H1 (cell line): Measurements from ENCODE around the gene GP1BB.

Source experiments
- CHD2 ChIP-seq: IDR thresholded peaks from 2 replicates; pipeline ENCODE4 v1.6.1; 2012; ENCODE audit warnings: low read length, improper control_type of control experiment
- E2F6 ChIP-seq: IDR thresholded peaks from 2 replicates; pipeline ENCODE4 v1.6.1; 2012; ENCODE audit warnings: inconsistent platforms
- EZH2 ChIP-seq: fragments of 200-600 bp; sonication (generic); IDR thresholded peaks from 2 replicates; pipeline ENCODE4 v1.7.1; 2012; ENCODE audit warnings: low read depth, mild to moderate bottlenecking, moderate library complexity, low read length, inconsistent platforms; ENCODE audit not compliant: severe bottlenecking
- POLR2A ChIP-seq, 2 experiments: IDR thresholded peaks; 1 replicate in 1 of 2; 2 replicates in 1 of 2; pipeline ENCODE4 v1.6.1; 2011; ENCODE audit warnings: low read depth in 2 of 2, low read length in 2 of 2, mild to moderate bottlenecking in 2 of 2; ENCODE audit errors: control extremely low read depth in 1 of 2
- POLR2AphosphoS5 ChIP-seq: IDR thresholded peaks from 2 replicates; pipeline ENCODE4 v1.6.1; 2011; ENCODE audit warnings: low read depth, low read length
- SIN3A ChIP-seq, 2 experiments: IDR thresholded peaks in 1 of 2; conservative IDR thresholded peaks in 1 of 2; 2 replicates each; pipeline ENCODE4 v1.6.1; 2011 to 2012; ENCODE audit warnings: low read length in 2 of 2, improper control_type of control experiment in 1 of 2, low read depth in 1 of 2, mild to moderate bottlenecking in 1 of 2
- SIX5 ChIP-seq: IDR thresholded peaks from 2 replicates; pipeline ENCODE4 v1.6.1; 2011; ENCODE audit warnings: mild to moderate bottlenecking, low read depth, low read length
- TAF1 ChIP-seq: IDR thresholded peaks from 2 replicates; pipeline ENCODE4 v1.6.1; 2011; ENCODE audit warnings: mild to moderate bottlenecking, low read depth, low read length
- TF ChIP-seq, protein P1 (sequence below): IDR thresholded peaks from 2 replicates; pipeline ENCODE4 v1.6.1; 2012; ENCODE audit warnings: inconsistent platforms
- TF ChIP-seq, protein P2 (sequence below), 3 experiments: IDR thresholded peaks; 1 replicate in 2 of 3; 2 replicates in 1 of 3; pipeline versions ENCODE4 v1.5.1 to v1.6.1; 2011; ENCODE audit warnings: low read length in 3 of 3, mild to moderate bottlenecking in 3 of 3, inconsistent platforms in 2 of 3, low read depth in 1 of 3, moderate library complexity in 1 of 3; ENCODE audit not compliant: insufficient read depth in 1 of 3; ENCODE audit errors: control extremely low read depth in 1 of 3

- TF ChIP-seq, protein P1, sequence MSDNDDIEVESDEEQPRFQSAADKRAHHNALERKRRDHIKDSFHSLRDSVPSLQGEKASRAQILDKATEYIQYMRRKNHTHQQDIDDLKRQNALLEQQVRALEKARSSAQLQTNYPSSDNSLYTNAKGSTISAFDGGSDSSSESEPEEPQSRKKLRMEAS, result no peak
- TF ChIP-seq CHD2 (no peak), POLR2AphosphoS5 (no peak), TAF1 (no peak), E2F6 (no peak), SIX5 (no peak), POLR2A (IDR thresholded peaks at IDR 0.05; ENCODE audit: control extremely low read depth in 1 of 2, low read depth in 2 of 2, low read length in 2 of 2) (no peak), SIN3A (conservative IDR thresholded peaks at IDR 0.05 in 1 of 2, IDR thresholded peaks at IDR 0.05 in 1 of 2; ENCODE audit: low read depth in 1 of 2, low read length in 2 of 2) (no peak), EZH2 (no peak)
- TF ChIP-seq, protein P2, sequence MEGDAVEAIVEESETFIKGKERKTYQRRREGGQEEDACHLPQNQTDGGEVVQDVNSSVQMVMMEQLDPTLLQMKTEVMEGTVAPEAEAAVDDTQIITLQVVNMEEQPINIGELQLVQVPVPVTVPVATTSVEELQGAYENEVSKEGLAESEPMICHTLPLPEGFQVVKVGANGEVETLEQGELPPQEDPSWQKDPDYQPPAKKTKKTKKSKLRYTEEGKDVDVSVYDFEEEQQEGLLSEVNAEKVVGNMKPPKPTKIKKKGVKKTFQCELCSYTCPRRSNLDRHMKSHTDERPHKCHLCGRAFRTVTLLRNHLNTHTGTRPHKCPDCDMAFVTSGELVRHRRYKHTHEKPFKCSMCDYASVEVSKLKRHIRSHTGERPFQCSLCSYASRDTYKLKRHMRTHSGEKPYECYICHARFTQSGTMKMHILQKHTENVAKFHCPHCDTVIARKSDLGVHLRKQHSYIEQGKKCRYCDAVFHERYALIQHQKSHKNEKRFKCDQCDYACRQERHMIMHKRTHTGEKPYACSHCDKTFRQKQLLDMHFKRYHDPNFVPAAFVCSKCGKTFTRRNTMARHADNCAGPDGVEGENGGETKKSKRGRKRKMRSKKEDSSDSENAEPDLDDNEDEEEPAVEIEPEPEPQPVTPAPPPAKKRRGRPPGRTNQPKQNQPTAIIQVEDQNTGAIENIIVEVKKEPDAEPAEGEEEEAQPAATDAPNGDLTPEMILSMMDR (IDR thresholded peaks at IDR 0.05; ENCODE audit: control extremely low read depth in 1 of 3, insufficient read depth in 1 of 3, low read depth in 1 of 3, low read length in 3 of 3), result no peak
Observed at GRCh38 chr22:19691007-19691720, 32.2 kb upstream of the GP1BB start.
